Fibroblast of skin of left quadriceps (primary cell): ENCODE results near the gene SLC8A2.

ENCODE experiments used
- DNase-seq, 2 experiments: peaks; one replicate each; pipeline ENCODE4 v3.0.0-alpha.2; 2013; ENCODE audit warnings: low read depth in 2 of 2

SLC8A2 gene

GRCh38 chr19:47471733-47472457 lies at the start of gene SLC8A2:
Gene SLC8A2 (minus strand): TSS chr19:47471893. CDS start chr19:47466403, 5,490 bp downstream.
- DNase-seq: peak; percentile 55 to 63

- no peak for DNase-seq
Measured at GRCh38 chr19:47520839-47521238, 49.1 kb upstream of the SLC8A2 start.

GRCh38 chr19:47520343-47520806 lies 48.7 kb upstream of the SLC8A2 start:
- no peak for DNase-seq

- no peak for DNase-seq
Measured at GRCh38 chr19:47518854-47519253, 47.2 kb upstream of the SLC8A2 start.

- DNase-seq: no peak
Measured at GRCh38 chr19:47518139-47518538, 46.4 kb upstream of the SLC8A2 start.

- peak; percentile 100 for DNase-seq
Measured at GRCh38 chr19:47514869-47515588, 43.3 kb upstream of the SLC8A2 start, which contains the start of gene NAPA. Gene NAPA (minus strand): TSS chr19:47515063. CDS start chr19:47514940, 123 bp downstream.

GRCh38 chr19:47514151-47514868 lies 42.6 kb upstream of the SLC8A2 start:
- no peak for DNase-seq

- DNase-seq: no peak
Measured at GRCh38 chr19:47512948-47513319, 41.2 kb upstream of the SLC8A2 start.

GRCh38 chr19:47512183-47512947 lies 40.7 kb upstream of the SLC8A2 start:
- DNase-seq: no peak

- no peak for DNase-seq
Measured at GRCh38 chr19:47511681-47512080, 40.0 kb upstream of the SLC8A2 start.

GRCh38 chr19:47511128-47511517 lies 39.4 kb upstream of the SLC8A2 start:
- no peak for DNase-seq

GRCh38 chr19:47510516-47511127 lies 38.9 kb upstream of the SLC8A2 start:
- DNase-seq: no peak

GRCh38 chr19:47509973-47510372 lies 38.3 kb upstream of the SLC8A2 start:
- DNase-seq: no peak

- DNase-seq: no peak
Measured at GRCh38 chr19:47509170-47509847, 37.6 kb upstream of the SLC8A2 start.

- DNase-seq: no peak
Measured at GRCh38 chr19:47508721-47509120, 37.0 kb upstream of the SLC8A2 start.

- no peak for DNase-seq
Measured at GRCh38 chr19:47507924-47508553, 36.3 kb upstream of the SLC8A2 start.

GRCh38 chr19:47507012-47507411 lies 35.3 kb upstream of the SLC8A2 start:
- DNase-seq: no peak

GRCh38 chr19:47506459-47506858 lies 34.8 kb upstream of the SLC8A2 start:
- no peak for DNase-seq

GRCh38 chr19:47505506-47505905 lies 33.8 kb upstream of the SLC8A2 start:
- DNase-seq: no peak

GRCh38 chr19:47503826-47504150 lies 32.1 kb upstream of the SLC8A2 start:
- no peak for DNase-seq
